NCI-H1694 treated with DMSO at 0.1 percent for 48 hours (cell line): ENCODE measurements around the gene KYNU.
"Not testable (repeated sequence)": the region's sequence is repeated elsewhere in the genome, so short reads cannot be mapped to it uniquely, and the experiment has no call there.

Experiments used
- DNase-seq: peaks from one replicate; lab custom pipeline; 2025; lab: John Stamatoyannopoulos, UW

The KYNU gene

DNA sequence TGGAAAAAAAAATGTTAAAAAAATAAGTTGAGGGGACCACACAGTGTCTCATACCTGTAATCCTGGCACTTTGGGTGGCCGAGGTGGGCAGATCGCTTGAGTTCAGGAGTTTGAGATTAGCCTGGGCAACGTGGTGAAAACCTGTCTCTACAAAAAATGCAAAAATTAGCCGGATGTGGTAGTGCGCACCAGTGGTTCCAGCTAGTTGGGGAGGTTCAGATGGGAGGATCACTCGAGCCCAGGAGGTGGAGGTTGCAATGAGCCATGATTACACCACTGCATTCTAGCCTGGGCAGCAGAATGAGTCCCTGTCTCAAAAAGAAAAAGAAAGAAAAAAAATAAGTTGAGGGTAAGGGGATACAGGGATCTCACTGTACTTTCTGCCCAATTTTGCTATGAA, 6.1 kb upstream of the KYNU start:
- DNase-seq: no peak

DNA sequence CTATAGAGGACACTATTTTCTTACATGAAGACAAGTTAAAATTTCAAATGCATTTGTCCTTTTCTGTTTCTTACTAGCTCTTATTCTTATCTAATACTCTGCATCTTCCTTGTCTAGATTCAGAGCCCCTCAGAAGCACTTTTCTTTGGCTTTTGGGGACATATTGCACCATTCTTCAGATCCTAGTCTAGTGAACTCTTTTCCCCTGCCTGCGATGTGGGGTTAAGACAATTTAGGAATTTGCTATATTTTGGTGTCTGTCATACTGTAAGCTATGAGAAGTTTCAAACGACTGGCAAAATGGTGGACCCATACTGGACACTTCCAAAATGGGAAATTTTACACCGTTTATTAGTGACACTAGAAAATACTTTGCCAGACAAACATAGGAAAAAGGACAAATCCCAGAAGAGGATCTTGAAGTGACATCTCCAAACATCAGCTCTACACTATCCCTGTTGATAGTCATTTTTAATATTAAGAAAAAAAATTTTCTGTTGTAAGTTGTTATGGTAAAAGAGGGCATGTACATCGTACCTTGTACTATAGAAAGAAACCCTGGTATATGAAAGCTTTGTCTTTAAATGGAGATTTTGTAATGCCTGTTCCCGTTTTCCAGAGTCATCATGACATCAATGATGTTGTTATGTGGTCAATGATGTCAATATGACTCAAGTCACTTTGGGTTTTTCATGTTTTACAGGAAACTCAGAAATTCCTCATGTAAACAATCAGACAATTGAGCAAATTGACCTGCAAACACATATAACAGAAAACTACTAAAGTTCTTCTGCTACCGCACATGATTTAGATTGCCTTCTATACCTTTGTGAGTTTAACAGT, 4.4 kb upstream of the KYNU start:
- DNase-seq: no peak

DNA sequence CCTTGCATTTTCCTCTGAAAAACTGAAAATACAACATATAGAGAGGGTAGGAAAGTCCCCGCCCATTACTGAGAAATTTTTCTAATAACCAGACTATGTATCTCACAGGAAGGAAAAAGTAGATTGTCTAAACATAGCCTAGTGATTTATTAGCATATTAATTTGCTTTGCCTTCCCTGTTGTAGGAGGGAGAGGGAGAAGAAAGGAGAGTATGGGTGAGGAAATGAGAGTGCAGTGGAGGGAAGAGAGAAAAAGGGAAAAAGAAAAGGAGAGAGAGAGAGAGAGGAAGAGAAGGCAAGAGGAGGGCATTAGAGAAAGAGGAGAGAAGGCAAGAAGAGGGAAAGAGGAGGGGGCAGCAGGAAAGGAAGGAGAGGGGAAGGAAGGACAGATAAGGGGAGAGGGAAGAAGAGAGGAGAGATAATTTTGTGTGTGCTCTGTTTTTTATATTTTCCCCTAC, 3.6 kb upstream of the KYNU start:
- DNase-seq: no peak

DNA sequence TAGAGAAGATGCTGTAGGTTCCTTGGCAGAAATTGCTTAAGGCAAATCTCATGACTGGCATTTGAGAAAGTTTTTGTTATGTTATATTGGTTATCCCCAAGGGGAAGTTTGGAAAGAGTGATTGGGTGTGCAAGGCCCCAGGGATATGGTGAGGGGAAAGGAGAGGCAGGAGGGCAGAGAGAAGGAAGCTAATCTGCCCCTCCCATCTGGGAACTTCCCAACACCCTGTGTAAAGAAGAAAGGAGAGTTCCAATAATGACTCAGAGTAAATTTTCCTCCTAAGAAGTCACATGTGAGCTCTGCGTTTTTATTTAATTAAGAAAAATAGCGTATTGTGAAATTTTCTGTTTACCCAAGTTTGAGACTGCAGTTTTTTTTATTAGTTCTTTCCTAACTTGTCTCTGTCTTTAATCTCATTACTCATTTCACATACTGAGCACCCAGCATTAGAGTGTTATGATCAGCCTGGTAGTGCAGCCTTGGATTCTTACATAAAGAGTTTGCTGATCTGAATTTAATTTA, 3.1 kb upstream of the KYNU start:
- DNase-seq: no peak

DNA sequence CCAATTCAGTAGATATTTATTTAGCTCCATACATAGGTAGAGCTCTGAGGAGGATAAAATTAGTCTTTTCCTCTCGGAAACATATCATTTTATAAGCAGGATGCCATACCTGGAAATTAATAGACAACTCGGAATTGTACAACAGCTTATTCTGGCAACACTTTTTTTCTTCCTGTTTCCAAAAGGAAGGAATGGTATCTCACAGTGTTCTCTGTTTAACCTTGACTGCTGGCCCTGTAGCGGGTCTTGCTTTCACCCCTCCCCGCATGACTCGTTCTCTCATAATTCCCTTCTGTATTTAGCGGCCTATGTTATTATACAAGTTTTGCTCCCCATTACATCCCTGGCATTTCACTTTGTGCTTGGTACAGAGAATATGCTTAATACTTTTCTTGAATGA, 2.5 kb upstream of the KYNU start:
- DNase-seq: no peak

DNA sequence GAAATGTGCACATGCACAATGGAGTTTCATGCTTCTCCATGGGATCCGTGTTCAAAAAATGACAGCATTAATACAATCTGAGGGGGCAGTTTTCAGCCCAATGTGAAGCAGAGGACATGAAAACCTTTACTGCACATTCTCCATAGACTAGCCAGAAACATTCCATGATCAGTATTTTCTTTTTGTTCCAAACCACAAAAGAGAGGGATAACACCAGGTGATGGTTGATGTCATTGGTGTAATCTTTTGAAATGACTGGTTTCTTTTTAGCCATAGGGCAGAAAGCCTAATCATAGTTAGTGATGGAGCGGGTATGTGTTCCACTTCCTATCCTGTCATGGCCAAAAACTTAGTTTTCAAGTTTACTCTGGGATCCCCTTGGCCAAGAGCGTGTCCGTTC, 1.8 kb upstream of the KYNU start:
- DNase-seq: no peak

DNA sequence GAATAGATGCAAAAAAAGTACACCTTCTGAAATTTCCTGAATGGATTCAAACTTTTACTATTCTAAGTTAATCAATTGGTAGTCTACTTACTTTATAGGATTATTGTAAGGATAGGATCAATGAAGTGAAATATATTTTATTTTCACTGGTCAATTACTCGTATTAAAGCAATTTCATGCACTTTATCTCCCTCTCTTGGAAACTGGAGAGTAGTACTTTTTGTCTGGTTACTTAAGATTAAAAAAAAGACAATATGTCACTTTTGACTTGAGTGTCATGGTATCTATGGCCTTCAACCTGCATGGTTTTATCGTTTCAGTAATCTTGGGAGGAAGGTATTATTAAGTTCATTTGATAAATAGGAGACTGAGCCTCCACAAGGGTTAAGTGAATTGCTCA, 1.0 kb upstream of the KYNU start:
- DNase-seq: no peak

DNA sequence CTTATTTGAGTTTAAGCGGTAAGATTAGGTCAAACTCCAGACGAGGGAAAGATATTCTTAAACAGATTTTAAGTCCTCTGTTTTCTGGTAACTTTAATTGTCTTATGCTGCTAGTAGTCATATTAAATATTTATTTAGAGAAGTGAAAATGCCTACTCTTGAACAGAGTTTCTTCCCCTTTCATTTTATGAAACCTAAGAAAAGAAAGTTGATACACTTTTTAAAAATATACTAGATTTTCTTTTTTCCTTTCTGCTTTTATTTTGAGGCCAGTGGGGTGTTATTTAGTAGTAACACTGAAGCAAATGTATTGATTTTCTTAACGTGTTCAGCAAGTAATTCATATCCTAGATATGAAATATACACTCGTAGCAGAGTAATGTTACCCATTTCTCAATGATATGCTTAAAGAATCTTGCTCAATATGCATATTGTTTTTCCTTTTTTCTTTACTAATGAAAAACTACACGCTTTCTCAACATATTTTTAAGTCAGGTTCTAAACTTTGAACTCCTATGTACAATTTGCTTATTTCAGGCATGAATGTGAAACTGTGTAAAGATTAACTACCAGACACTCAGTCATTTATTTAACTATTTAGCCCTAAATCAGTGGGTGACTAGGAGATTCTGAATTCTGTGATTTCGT, 691 bp downstream of the KYNU start:
- DNase-seq: no peak

DNA sequence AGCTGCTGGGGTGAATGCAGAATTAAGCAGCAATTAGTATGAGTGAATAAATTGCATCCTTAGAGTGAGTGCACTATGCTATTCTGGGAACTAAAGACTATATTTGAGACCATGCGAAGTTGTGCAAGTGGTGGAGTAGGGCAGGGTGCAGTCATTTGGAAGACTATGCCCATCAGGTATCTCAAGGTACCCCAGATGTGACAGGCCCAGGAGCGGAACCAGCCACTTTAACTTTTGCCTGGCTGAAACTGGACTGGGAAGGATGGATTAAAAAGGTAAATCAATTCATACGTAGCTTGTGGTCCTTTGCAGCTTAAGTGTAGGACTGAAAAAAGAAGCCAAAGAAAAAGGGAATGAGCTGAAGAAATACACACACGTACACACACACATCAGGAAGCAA, 1.7 kb downstream of the KYNU start:
- DNase-seq: no peak

DNA sequence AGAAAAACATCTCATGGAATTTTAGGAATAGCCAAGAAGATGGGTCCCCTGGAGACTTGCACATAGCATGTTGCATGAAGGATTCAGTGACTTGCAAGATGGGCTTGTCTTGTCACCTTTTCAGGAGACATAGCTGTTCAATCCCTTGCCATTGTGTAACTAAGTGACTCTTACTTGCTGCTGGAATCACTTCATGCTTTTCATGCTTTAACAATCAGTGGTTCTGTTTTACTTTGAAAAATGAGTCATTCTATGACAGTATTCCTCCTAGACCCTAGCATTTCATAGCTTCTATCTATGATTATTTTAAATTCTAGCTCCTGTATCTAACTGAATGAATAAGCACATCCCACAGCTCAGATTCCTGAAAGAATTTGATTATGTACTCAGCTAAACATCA, 2.8 kb downstream of the KYNU start:
- DNase-seq: no peak

DNA sequence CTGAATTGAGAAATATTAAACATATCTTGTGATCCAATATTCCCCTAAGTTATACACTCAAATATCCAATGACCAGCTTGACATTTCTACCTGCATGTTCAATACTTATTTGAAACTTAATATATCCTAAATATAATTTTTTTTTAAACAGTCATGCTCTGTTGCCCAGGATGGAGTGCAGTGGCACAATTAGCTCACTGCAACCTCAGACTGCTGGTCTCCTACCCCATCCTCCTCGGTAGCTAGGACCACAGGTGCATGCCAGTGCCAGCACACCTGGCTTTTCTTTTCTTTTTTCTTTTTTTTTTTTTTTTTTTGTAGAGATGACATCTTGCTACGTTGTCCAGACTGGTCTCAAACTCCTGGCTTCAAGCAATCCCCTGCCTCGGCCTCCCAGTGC, 4.2 kb downstream of the KYNU start:
- no peak for DNase-seq

DNA sequence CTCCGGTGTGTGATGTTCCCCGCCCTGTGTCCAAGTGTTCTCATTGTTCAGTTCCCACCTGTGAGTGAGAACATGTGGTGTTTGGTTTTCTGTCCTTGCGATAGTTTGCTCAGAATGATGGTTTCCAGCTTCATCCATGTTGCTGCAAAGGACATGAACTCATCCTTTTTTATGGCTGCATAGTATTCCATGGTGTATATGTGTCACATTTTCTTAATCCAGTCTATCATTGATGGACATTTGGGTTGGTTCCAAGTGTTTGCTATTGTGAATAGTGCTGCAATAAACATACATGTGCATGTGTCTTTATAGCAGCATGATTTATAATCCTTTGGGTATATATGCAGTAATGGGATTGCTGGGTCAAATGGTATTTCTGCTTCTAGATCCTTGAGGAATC, 5.0 kb downstream of the KYNU start:
- not testable (repeated sequence) for DNase-seq

DNA sequence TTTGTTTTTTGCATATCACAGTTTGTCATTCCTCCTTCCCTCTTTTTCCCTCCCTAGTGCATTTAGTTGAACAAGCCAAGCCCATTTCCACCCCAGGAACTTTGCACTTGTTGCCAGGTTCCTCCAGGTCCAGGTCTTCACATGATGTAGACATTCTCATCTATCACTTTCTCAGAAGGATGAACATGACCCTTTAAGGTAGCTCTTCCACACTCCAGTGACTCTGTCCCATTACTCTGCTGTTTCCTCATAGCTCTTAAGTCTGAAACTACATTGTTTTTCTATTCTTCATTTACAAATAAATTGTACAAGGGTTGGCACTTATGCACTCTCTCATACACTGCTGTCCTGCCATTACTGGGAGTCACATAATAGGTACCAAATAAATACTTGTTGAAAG, 6.1 kb downstream of the KYNU start:
- DNase-seq: no peak

DNA sequence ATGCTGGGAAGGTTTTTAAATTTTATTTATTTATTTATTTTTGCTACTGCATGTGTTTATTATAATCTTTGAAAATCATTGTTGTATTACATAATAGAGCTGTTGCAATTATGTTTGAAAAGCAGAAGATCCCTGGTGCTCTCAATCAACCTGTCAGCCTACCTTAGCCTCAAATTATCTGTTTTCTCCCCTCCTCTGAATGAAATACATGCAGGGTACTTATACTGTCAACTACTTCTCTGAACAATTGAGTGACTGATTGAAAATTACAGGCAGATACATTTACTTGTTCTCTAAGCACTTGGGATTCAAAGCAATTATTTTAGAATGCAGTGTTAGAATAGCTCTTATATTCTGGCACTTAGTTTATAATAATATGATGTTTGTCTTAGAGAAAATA, 8.1 kb downstream of the KYNU start:
- no peak for DNase-seq

DNA sequence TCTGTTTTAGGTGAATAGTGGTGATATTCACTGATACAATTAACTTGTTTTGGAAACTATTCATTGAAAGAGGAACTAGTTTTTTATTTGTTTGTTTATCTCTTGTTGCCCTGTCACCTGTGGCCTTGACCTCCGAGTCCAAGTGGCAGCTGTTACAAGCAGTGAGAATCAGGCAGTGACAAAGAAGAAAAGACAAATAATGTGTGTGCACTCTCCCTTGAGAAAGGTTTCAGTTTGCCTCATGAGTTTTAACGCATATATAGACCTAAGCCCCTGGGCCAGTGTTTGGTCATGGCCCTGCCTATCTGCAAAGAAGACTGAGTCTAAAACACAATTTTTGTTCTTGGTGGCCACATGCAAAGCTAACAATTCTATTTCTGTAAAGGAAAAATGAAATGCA, 15.3 kb downstream of the KYNU start:
- DNase-seq: no peak

DNA sequence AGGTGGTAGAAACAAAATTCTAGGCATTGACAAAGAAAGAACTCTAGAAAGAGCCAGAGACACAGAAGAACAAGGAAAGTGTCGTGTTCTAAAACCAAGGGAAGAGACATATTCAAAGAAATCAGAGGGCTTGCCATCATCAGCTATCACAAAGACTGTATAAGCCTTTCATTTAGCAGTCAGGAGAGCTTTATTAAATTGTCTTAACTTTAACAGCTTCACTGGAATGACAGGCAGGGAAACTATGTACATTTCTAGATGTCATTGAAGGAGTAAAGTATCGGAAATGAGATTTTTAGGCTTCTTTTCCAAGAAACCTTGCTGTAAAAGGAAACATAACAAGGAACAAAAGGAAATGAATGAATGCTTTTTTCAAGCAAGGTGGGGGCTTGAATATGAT, 15.8 kb downstream of the KYNU start:
- DNase-seq: no peak

DNA sequence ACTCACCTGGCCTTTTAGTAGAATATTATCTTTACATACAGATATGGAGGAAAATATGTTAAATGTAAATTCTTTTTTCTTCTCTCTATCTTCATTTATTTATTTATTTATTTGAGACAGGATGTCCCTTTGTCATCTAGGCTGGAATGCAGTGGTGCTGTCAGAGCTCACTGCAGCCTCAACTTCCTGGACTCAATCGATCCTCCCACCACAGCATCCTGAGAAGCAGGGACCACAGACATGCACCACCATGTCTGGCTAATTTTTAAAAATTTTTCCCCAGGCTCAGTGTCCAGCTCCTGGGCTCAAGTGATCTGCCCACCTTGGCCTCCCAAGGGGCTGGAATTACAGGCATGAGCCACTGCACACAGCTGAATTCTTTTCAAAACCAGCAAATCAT, 20.3 kb downstream of the KYNU start:
- no peak for DNase-seq

DNA sequence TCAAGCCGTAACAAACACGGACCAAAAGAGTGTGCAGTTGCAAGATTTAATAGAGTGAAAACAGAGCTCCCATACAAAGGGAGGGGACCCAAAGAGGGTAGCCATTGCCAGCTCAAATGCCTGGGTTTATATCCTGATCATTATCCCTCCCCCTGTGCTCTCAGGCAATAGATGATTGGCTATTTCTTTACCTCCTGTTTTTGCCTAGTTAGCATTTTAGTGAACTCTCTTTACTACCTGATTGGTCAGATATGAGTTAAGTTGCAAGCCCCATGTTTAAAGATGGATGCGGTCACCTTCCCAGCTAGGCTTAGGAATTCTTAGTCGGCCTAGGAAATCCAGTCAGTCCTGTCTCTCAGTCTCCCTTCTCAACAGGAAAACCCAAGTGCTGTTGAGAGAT, 22.9 kb downstream of the KYNU start:
- DNase-seq: not testable (repeated sequence)

DNA sequence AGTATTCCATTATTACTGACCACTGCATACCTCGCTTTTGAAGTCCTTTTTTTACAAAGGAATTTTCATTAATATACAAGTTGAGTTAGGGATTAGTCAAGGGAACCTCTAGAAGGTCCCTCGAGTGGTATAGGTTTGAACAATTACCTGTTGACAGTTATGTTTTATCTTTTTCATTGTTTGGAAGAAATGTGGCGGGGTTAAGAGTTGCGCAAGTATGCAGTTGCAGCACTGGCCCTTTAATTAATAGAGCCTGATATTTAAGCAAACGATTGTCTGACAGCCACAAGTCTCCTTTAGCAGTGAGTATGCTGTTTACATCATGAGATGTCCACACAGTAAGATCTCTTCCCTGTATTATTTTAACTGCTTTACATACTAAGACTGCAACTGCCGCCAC, 24.3 kb downstream of the KYNU start:
- no peak for DNase-seq

DNA sequence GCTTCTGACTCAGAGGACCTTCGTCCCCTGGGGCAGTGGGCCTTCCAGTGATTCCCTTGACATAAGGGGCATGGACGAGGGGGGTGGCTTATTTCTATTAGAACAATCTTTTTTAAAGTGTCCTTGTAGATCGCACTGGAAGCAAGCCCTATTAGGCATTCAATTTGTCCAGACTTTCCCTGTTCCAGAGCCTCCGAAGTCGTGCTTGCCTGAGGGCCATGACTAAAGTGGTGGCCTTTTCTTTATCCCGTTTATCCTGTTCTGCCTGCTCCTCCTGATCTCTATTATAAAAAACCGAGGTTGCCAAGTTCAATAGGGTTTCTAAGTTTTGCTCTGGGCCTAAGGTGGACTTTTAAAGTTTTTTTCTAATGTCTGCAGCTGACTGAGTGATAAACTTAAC, 26.3 kb downstream of the KYNU start:
- not testable (repeated sequence) for DNase-seq

DNA sequence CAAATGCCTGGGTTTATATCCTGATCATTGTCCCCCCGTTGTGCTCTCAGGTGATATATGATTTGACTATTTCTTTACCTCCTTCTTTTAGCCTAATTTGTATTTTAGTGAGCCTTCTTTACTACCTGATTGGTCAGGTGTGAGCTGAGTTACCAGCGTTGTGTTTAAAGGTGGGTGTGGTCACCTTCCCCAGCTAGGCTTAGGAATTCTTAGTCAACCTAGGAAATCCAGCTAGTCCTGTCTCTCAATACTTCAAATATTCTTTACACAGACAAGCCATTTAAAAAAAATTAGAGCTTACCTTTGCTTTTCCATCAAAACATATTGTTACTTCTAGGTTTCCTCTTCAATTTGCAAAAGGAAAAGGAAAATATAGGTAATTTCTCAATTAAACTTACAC, 30.2 kb downstream of the KYNU start:
- DNase-seq: no peak

DNA sequence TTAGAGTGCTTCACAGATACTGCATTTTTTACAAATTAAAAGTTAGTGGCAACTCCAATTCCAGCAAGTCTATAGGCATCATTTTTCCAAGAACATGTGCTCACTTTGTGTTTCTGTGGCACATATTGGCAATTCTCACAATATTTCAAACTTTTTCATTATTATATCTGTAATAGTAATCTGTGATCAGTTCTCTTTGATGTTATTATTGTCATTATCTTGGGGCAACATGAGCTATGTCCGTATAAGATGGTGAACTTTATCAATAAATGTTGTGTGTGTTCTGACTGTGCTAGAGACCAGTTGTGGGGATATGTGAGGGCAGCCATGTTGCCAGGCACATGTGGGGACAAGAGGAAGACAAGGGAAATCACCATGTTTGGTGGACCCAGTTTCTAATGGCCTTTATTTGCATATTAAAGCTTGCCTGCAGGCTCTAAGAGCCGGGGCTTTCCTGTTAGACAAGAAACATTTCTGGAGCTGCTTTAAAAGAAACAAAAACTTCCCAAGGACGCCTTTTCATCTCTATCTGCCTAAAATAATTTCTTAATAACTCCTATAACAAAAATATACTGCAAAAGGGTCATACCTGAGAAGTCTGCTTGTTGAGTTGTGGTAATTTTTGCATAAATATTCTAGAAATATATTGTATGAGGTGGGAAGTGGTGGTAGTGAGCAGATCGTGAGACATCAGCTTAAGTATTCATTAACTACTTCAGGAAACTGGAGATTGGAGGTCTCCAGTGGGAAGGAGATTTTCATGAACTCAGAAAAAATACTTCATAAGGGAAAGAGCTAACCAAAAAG, 37.2 kb downstream of the KYNU start:
- DNase-seq: no peak

DNA sequence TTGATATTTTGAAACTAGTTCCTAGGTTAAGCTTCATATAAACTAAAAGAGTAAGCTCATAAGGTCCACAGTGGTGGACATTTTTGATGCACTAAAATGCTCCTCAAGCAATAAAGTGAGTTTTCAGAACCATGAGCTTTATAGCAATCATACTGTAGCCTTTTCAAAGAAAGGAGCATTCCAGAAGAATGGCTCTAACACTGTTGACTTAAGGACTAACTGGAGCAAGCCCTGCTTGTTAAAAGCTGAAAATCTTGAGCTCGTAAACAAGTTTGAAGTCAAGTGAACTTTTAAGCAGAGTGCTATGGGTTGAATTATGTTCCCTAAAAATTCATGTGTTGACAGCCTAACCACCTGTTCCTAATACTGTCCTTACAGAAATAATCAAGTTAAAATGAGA, 38.0 kb downstream of the KYNU start:
- no peak for DNase-seq
